Activated CD4-positive, alpha-beta T cell treated with anti-CD3 and anti-CD28 coated beads, Interleukin-2, amount 10 ng/mL, durations not matched to agents 7 days and 5 days (primary cell): Measurements from ENCODE around the gene KRT81. TPM values are rescaled to one million over a fixed set of nuclear protein-coding genes. Genes with fewer than 3 reads are reported as not detected.
"Not testable (repeated sequence)": the region's sequence is repeated elsewhere in the genome, so short reads cannot be mapped to it uniquely, and the experiment has no call there.

Experiments
- CTCF ChIA-PET: fragments of 350-600 bp; sonication (Branson Sonifier 250); formaldehyde crosslinking; loops from one replicate; lab custom pipeline; 2021; ENCODE audit warnings: antibody characterized with exemption; lab: Charles Lee
- POLR2A ChIA-PET: fragments of 350-600 bp; sonication (Branson Sonifier 250); formaldehyde crosslinking; loops from one replicate; lab custom pipeline; 2021; ENCODE audit warnings: antibody characterized with exemption; lab: Charles Lee
- DNase-seq: peaks from one replicate; pipeline ENCODE4 v3.0.0-alpha.2; 2020
- H3K27ac Mint-ChIP-seq: one replicate; pipeline ENCODE4 v1.8.0; 2021; ENCODE audit warnings: mild to moderate bottlenecking, moderate library complexity, mixed read lengths
- H3K27me3 Mint-ChIP-seq: one replicate; pipeline ENCODE4 v1.8.0; 2021; ENCODE audit warnings: mixed read lengths
- H3K36me3 Mint-ChIP-seq: one replicate; pipeline ENCODE4 v1.8.0; 2021; ENCODE audit warnings: low read depth, mixed read lengths
- H3K4me1 Mint-ChIP-seq: one replicate; pipeline ENCODE4 v1.8.0; 2021; ENCODE audit warnings: mixed read lengths
- H3K4me3 Mint-ChIP-seq: one replicate; pipeline ENCODE4 v1.8.0; 2021; ENCODE audit warnings: mild to moderate bottlenecking, moderate library complexity, mixed read lengths
- H3K9me3 Mint-ChIP-seq: one replicate; pipeline ENCODE4 v1.8.0; 2021; ENCODE audit warnings: mixed read lengths
- total RNA-seq, 2 experiments: library from RNA; stranded (reverse); gene quantifications; one replicate each; pipeline ENCODE4 v1.2.3, GENCODE V29; 2021

The KRT81 gene
- total RNA-seq, 2 experiments from 2014 or later = not detected

- Mint-ChIP-seq H3K27me3 (peaks cover 11% of the 10 kb centered on the region), H3K4me1 (peaks cover 11% of the 10 kb centered on the region)
- H3K9me3 Mint-ChIP-seq, H3K36me3 Mint-ChIP-seq, DNase-seq, H3K4me3 Mint-ChIP-seq, H3K27ac Mint-ChIP-seq, POLR2A ChIA-PET: not testable (repeated sequence)
- CTCF ChIA-PET = interaction anchor here (1.0 to 2.5 kb wide), 4 partner anchors 9 to 27 kb away, joined by 3 to 12 read pairs (median 6); no protein-coding TSS in a partner anchor
Measured at GRCh38 chr12:52286857-52287785, 4.2 kb downstream of the KRT81 start.

- no peak overlapping the region for H3K27ac Mint-ChIP-seq
- no peak overlapping the region for H3K4me3 Mint-ChIP-seq
- peaks cover 11% of the 10 kb centered on the region for H3K4me1 Mint-ChIP-seq
- ChIA-PET POLR2A (no interaction called here), CTCF (interaction anchor here (0.7 to 2.5 kb wide), 7 partner anchors 8 to 126 kb away, joined by 3 to 12 read pairs (median 4); no protein-coding TSS in a partner anchor)
- DNase-seq = no peak
- H3K36me3 Mint-ChIP-seq = no peaks in the 10 kb centered on the region
- H3K27me3 Mint-ChIP-seq = peaks cover 5% of the 10 kb centered on the region
- no peaks in the 10 kb centered on the region for H3K9me3 Mint-ChIP-seq
Measured at GRCh38 chr12:52285851-52286530, 5.3 kb downstream of the KRT81 start.

GRCh38 chr12:52285172-52285745 is 6.1 kb downstream of the KRT81 start:
- DNase-seq = no peak
- Mint-ChIP-seq H3K27ac (no peak overlapping the region), H3K27me3 (peaks cover 7% of the 10 kb centered on the region), H3K36me3 (no peaks in the 10 kb centered on the region), H3K4me1 (peaks cover 11% of the 10 kb centered on the region), H3K4me3 (no peak overlapping the region), H3K9me3 (no peaks in the 10 kb centered on the region)
- ChIA-PET CTCF (interaction anchor here (0.7 to 2.5 kb wide), 5 partner anchors 11 to 125 kb away, joined by 3 to 12 read pairs (median 5); no protein-coding TSS in a partner anchor), POLR2A (no interaction called here)

GRCh38 chr12:52284562-52285171 is 6.7 kb downstream of the KRT81 start:
- no peaks in the 10 kb centered on the region for H3K9me3 Mint-ChIP-seq
- H3K4me3 Mint-ChIP-seq = no peak overlapping the region
- CTCF ChIA-PET = interaction anchor here (1.4 to 2.5 kb wide), 2 partner anchors 22 to 125 kb away, joined by 5 to 7 read pairs; no protein-coding TSS in a partner anchor
- DNase-seq = no peak
- H3K27me3 Mint-ChIP-seq = peaks cover 13% of the 10 kb centered on the region
- no peaks in the 10 kb centered on the region for H3K36me3 Mint-ChIP-seq
- POLR2A ChIA-PET = no interaction called here
- peaks cover 11% of the 10 kb centered on the region for H3K4me1 Mint-ChIP-seq
- no peak overlapping the region for H3K27ac Mint-ChIP-seq

GRCh38 chr12:52280796-52281560 is 10.4 kb downstream of the KRT81 start:
- Mint-ChIP-seq H3K27ac (no peak overlapping the region), H3K9me3 (no peaks in the 10 kb centered on the region), H3K36me3 (no peaks in the 10 kb centered on the region), H3K27me3 (peaks cover 27% of the 10 kb centered on the region), H3K4me1 (peaks cover 11% of the 10 kb centered on the region), H3K4me3 (no peak overlapping the region)
- POLR2A ChIA-PET = no interaction called here
- no peak for DNase-seq
- CTCF ChIA-PET = interaction anchor here (2.8 kb wide), 1 partner anchor 59 kb away, joined by 7 read pairs; no protein-coding TSS in a partner anchor

GRCh38 chr12:52280319-52280795 is 11.0 kb downstream of the KRT81 start:
- Mint-ChIP-seq H3K27ac (no peak overlapping the region), H3K36me3 (no peaks in the 10 kb centered on the region), H3K9me3 (no peaks in the 10 kb centered on the region), H3K4me3 (no peak overlapping the region), H3K27me3 (peaks cover 29% of the 10 kb centered on the region), H3K4me1 (peaks cover 11% of the 10 kb centered on the region)
- POLR2A ChIA-PET = no interaction called here
- DNase-seq = no peak
- CTCF ChIA-PET = interaction anchor here (1.2 to 2.9 kb wide), 4 partner anchors 13 to 81 kb away, joined by 3 to 19 read pairs (median 8); no protein-coding TSS in a partner anchor

- ChIA-PET CTCF (interaction anchor here (0.6 to 2.9 kb wide), 24 partner anchors 9 to 401 kb away, joined by 3 to 19 read pairs (median 4); no protein-coding TSS in a partner anchor), POLR2A (no interaction called here)
- peak overlapping the region; percentile 43 for H3K27ac Mint-ChIP-seq
- no peak overlapping the region for H3K4me3 Mint-ChIP-seq
- peaks cover 34% of the 10 kb centered on the region for H3K27me3 Mint-ChIP-seq
- H3K36me3 Mint-ChIP-seq = no peaks in the 10 kb centered on the region
- no peaks in the 10 kb centered on the region for H3K9me3 Mint-ChIP-seq
- peaks cover 11% of the 10 kb centered on the region for H3K4me1 Mint-ChIP-seq
- no peak for DNase-seq
Measured at GRCh38 chr12:52279422-52280318, 11.7 kb downstream of the KRT81 start.

- peaks cover 11% of the 10 kb centered on the region for H3K4me1 Mint-ChIP-seq
- no peak overlapping the region for H3K27ac Mint-ChIP-seq
- H3K27me3 Mint-ChIP-seq = peaks cover 42% of the 10 kb centered on the region
- no peak overlapping the region for H3K4me3 Mint-ChIP-seq
- DNase-seq = peak; percentile 66
- H3K36me3 Mint-ChIP-seq = no peaks in the 10 kb centered on the region
- no peaks in the 10 kb centered on the region for H3K9me3 Mint-ChIP-seq
- ChIA-PET CTCF (interaction anchor here (0.6 to 2.9 kb wide), 25 partner anchors 9 to 400 kb away, joined by 3 to 19 read pairs (median 4); no protein-coding TSS in a partner anchor), POLR2A (no interaction called here)
Measured at GRCh38 chr12:52278575-52279421, 12.5 kb downstream of the KRT81 start.

- no peak overlapping the region for H3K27ac Mint-ChIP-seq
- no peak overlapping the region for H3K4me3 Mint-ChIP-seq
- DNase-seq = no peak
- CTCF ChIA-PET = interaction anchor here (0.6 to 2.9 kb wide), 13 partner anchors 8 to 245 kb away, joined by 3 to 19 read pairs (median 4); no protein-coding TSS in a partner anchor
- peaks cover 49% of the 10 kb centered on the region for H3K27me3 Mint-ChIP-seq
- H3K36me3 Mint-ChIP-seq = no peaks in the 10 kb centered on the region
- POLR2A ChIA-PET = no interaction called here
- H3K4me1 Mint-ChIP-seq = peaks cover 11% of the 10 kb centered on the region
- H3K9me3 Mint-ChIP-seq = no peaks in the 10 kb centered on the region
Measured at GRCh38 chr12:52277486-52278245, 13.7 kb downstream of the KRT81 start.
